Nephron progenitor cell (in vitro differentiated cells): ENCODE measurements around the gene CYFIP1.

Experiments used
- DNase-seq: peaks from one replicate; pipeline ENCODE4 v3.0.0; 2021
- H3K27ac Mint-ChIP-seq: 2 replicates; pipeline ENCODE4 v1.8.0; 2021; ENCODE audit warnings: mild to moderate bottlenecking, moderate library complexity, mixed read lengths
- H3K27me3 Mint-ChIP-seq: 2 replicates; pipeline ENCODE4 v1.8.0; 2021; ENCODE audit warnings: mild to moderate bottlenecking, low read depth, mixed read lengths; ENCODE audit not compliant: poor library complexity
- H3K36me3 Mint-ChIP-seq: 2 replicates; pipeline ENCODE4 v1.8.0; 2021; ENCODE audit warnings: low read depth, mixed read lengths
- H3K4me1 Mint-ChIP-seq: 2 replicates; pipeline ENCODE4 v1.8.0; 2021; ENCODE audit warnings: mixed read lengths
- H3K4me3 Mint-ChIP-seq: 2 replicates; pipeline ENCODE4 v1.8.0; 2021; ENCODE audit warnings: mild to moderate bottlenecking, moderate library complexity, mixed read lengths
- H3K9me3 Mint-ChIP-seq: 2 replicates; pipeline ENCODE4 v1.8.0; 2021; ENCODE audit warnings: mild to moderate bottlenecking, moderate library complexity, mixed read lengths
- CTCF ChIP-seq: fragments of 200-600 bp; sonication (generic); IDR thresholded peaks from 2 replicates; pipeline ENCODE4 v1.5.0; 2021; ENCODE audit warnings: antibody characterized with exemption

The CYFIP1 gene

GRCh38 chr15:22913646-22914380 lies 66.4 kb downstream of the CYFIP1 start:
- no peak for TF ChIP-seq CTCF
- Mint-ChIP-seq H3K4me3 (no peak overlapping the region), H3K36me3 (peaks cover 86% of the 10 kb centered on the region), H3K27ac (no peak overlapping the region), H3K9me3 (no peaks in the 10 kb centered on the region), H3K27me3 (no peaks in the 10 kb centered on the region), H3K4me1 (no peaks in the 10 kb centered on the region)
- no peak for DNase-seq

- H3K4me1 Mint-ChIP-seq: no peaks in the 10 kb centered on the region
- no peak for TF ChIP-seq CTCF
- H3K36me3 Mint-ChIP-seq: peaks cover 85% of the 10 kb centered on the region
- no peak overlapping the region for H3K27ac Mint-ChIP-seq
- H3K4me3 Mint-ChIP-seq: no peak overlapping the region
- no peak for DNase-seq
- no peaks in the 10 kb centered on the region for H3K27me3 Mint-ChIP-seq
- no peaks in the 10 kb centered on the region for H3K9me3 Mint-ChIP-seq
Measured at GRCh38 chr15:22912256-22912655, 67.9 kb downstream of the CYFIP1 start.

GRCh38 chr15:22911306-22911705 lies 68.9 kb downstream of the CYFIP1 start:
- Mint-ChIP-seq H3K27me3 (no peaks in the 10 kb centered on the region), H3K4me1 (no peaks in the 10 kb centered on the region), H3K9me3 (no peaks in the 10 kb centered on the region), H3K36me3 (peaks cover 83% of the 10 kb centered on the region), H3K27ac (no peak overlapping the region), H3K4me3 (no peak overlapping the region)
- DNase-seq: no peak
- no peak for TF ChIP-seq CTCF

- no peak for DNase-seq
- Mint-ChIP-seq H3K36me3 (peaks cover 65% of the 10 kb centered on the region), H3K4me1 (no peaks in the 10 kb centered on the region), H3K4me3 (no peak overlapping the region), H3K27me3 (no peaks in the 10 kb centered on the region), H3K9me3 (no peaks in the 10 kb centered on the region), H3K27ac (no peak overlapping the region)
- TF ChIP-seq CTCF: no peak
Measured at GRCh38 chr15:22908830-22909229, 71.3 kb downstream of the CYFIP1 start.

- no peak overlapping the region for H3K27ac Mint-ChIP-seq
- no peak overlapping the region for H3K4me3 Mint-ChIP-seq
Measured at GRCh38 chr15:22907161-22907950, 72.8 kb downstream of the CYFIP1 start.

More at GRCh38 chr15:22907161-22907950, 72.8 kb downstream of the CYFIP1 start:
- Mint-ChIP-seq H3K4me1 (no peaks in the 10 kb centered on the region), H3K36me3 (peaks cover 65% of the 10 kb centered on the region), H3K9me3 (no peaks in the 10 kb centered on the region), H3K27me3 (no peaks in the 10 kb centered on the region)
- no peak for DNase-seq
- TF ChIP-seq CTCF: no peak
